ENCODE measurements around the gene EPB41L3. TPM values are rescaled to one million over a fixed set of nuclear protein-coding genes. Genes with fewer than 3 reads are reported as not detected.
"Not testable (repeated sequence)": the region's sequence is repeated elsewhere in the genome, so short reads cannot be mapped to it uniquely, and the experiment has no call there.

EPB41L3 gene
- total RNA-seq, 2 experiments from 2014 or later: 7.2 to 8.7 TPM

- intact Hi-C loops (cut with micrococcal nuclease): no loop called here
- Mint-ChIP-seq H3K36me3 (ENCODE audit: low read depth) (no peaks in the 10 kb centered on the region), H3K4me1 (ENCODE audit: low read depth) (no peaks in the 10 kb centered on the region), H3K9me3 (no peaks in the 10 kb centered on the region), H3K27ac (no peak overlapping the region), H3K27me3 (ENCODE audit: low read depth) (peaks cover 18% of the 10 kb centered on the region), H3K4me3 (no peak overlapping the region)
- DNase-seq: no peak
- CTCF ChIA-PET: no interaction called here
These were observed 35.0 kb downstream of the EPB41L3 start for GRCh38 chr18:5508821-5509220.

- peaks cover 2% of the 10 kb centered on the region for H3K4me1 Mint-ChIP-seq (ENCODE audit: low read depth)
- CTCF ChIA-PET: interaction anchor here (1.1 kb wide), 1 partner anchor 51 kb away, joined by 3 read pairs; no protein-coding TSS in a partner anchor
- no peaks in the 10 kb centered on the region for H3K36me3 Mint-ChIP-seq (ENCODE audit: low read depth)
These were observed 36.0 kb downstream of the EPB41L3 start for GRCh38 chr18:5507756-5508155.

GRCh38 chr18:5506174-5506573 is 37.6 kb downstream of the EPB41L3 start:
- no peaks in the 10 kb centered on the region for H3K36me3 Mint-ChIP-seq (ENCODE audit: low read depth)
- H3K27ac Mint-ChIP-seq: no peak overlapping the region
- no peak overlapping the region for H3K4me3 Mint-ChIP-seq
- CTCF ChIA-PET: no interaction called here
- intact Hi-C loops (cut with micrococcal nuclease): no loop called here
- peaks cover 2% of the 10 kb centered on the region for H3K4me1 Mint-ChIP-seq (ENCODE audit: low read depth)
- no peak for DNase-seq
- no peaks in the 10 kb centered on the region for H3K9me3 Mint-ChIP-seq
- peaks cover 21% of the 10 kb centered on the region for H3K27me3 Mint-ChIP-seq (ENCODE audit: low read depth)

More at GRCh38 chr18:5507756-5508155, 36.0 kb downstream of the EPB41L3 start:
- no peak overlapping the region for H3K27ac Mint-ChIP-seq
- H3K9me3 Mint-ChIP-seq: no peaks in the 10 kb centered on the region
- no peak for DNase-seq
- intact Hi-C loops (cut with micrococcal nuclease): no loop called here
- no peak overlapping the region for H3K4me3 Mint-ChIP-seq
- H3K27me3 Mint-ChIP-seq (ENCODE audit: low read depth): peaks cover 18% of the 10 kb centered on the region

GRCh38 chr18:5503740-5504139 is 40.1 kb downstream of the EPB41L3 start:
- CTCF ChIA-PET: no interaction called here
- H3K36me3 Mint-ChIP-seq (ENCODE audit: low read depth): no peaks in the 10 kb centered on the region
- DNase-seq: no peak
- H3K27me3 Mint-ChIP-seq (ENCODE audit: low read depth): peaks cover 21% of the 10 kb centered on the region
- no peaks in the 10 kb centered on the region for H3K9me3 Mint-ChIP-seq
- no peak overlapping the region for H3K4me3 Mint-ChIP-seq
- peaks cover 2% of the 10 kb centered on the region for H3K4me1 Mint-ChIP-seq (ENCODE audit: low read depth)
- intact Hi-C loops (cut with micrococcal nuclease): no loop called here
- H3K27ac Mint-ChIP-seq: no peak overlapping the region

GRCh38 chr18:5500158-5500939 is 43.4 kb downstream of the EPB41L3 start:
- CTCF ChIA-PET: interaction anchor here (0.6 to 0.7 kb wide), 2 partner anchors 16 to 82 kb away, joined by 3 to 4 read pairs; no protein-coding TSS in a partner anchor

GRCh38 chr18:5498452-5498851 is 45.3 kb downstream of the EPB41L3 start:
- DNase-seq: no peak
- no peaks in the 10 kb centered on the region for H3K9me3 Mint-ChIP-seq
- H3K27ac Mint-ChIP-seq: no peak overlapping the region
- H3K27me3 Mint-ChIP-seq (ENCODE audit: low read depth): peaks cover 7% of the 10 kb centered on the region
- intact Hi-C loops (cut with micrococcal nuclease): no loop called here
- no peak overlapping the region for H3K4me3 Mint-ChIP-seq
- CTCF ChIA-PET: no interaction called here
- H3K36me3 Mint-ChIP-seq (ENCODE audit: low read depth): no peaks in the 10 kb centered on the region
- H3K4me1 Mint-ChIP-seq (ENCODE audit: low read depth): no peaks in the 10 kb centered on the region

More at GRCh38 chr18:5500158-5500939, 43.4 kb downstream of the EPB41L3 start:
- intact Hi-C loops (cut with micrococcal nuclease): no loop called here
- no peak for DNase-seq
- H3K36me3 Mint-ChIP-seq (ENCODE audit: low read depth): no peaks in the 10 kb centered on the region
- peaks cover 13% of the 10 kb centered on the region for H3K27me3 Mint-ChIP-seq (ENCODE audit: low read depth)
- H3K9me3 Mint-ChIP-seq: no peaks in the 10 kb centered on the region
- peaks cover 2% of the 10 kb centered on the region for H3K4me1 Mint-ChIP-seq (ENCODE audit: low read depth)
- H3K27ac Mint-ChIP-seq: no peak overlapping the region
- H3K4me3 Mint-ChIP-seq: no peak overlapping the region

GRCh38 chr18:5496305-5496704 is 47.5 kb downstream of the EPB41L3 start:
- intact Hi-C loops (cut with micrococcal nuclease): no loop called here
- no peak for DNase-seq
- CTCF ChIA-PET: interaction anchor here (0.6 to 1.1 kb wide), 2 partner anchors 16 to 221 kb away, joined by 3 read pairs; no protein-coding TSS in a partner anchor
- no peak overlapping the region for H3K4me3 Mint-ChIP-seq
- peaks cover 5% of the 10 kb centered on the region for H3K27me3 Mint-ChIP-seq (ENCODE audit: low read depth)
- H3K4me1 Mint-ChIP-seq (ENCODE audit: low read depth): no peaks in the 10 kb centered on the region
- H3K36me3 Mint-ChIP-seq (ENCODE audit: low read depth): no peaks in the 10 kb centered on the region
- H3K9me3 Mint-ChIP-seq: no peaks in the 10 kb centered on the region
- no peak overlapping the region for H3K27ac Mint-ChIP-seq

GRCh38 chr18:5490753-5491480 is 52.9 kb downstream of the EPB41L3 start:
- intact Hi-C loops (cut with micrococcal nuclease): no loop called here
- DNase-seq: no peak
- peaks cover 8% of the 10 kb centered on the region for H3K9me3 Mint-ChIP-seq
- peaks cover 7% of the 10 kb centered on the region for H3K36me3 Mint-ChIP-seq (ENCODE audit: low read depth)
- H3K4me3 Mint-ChIP-seq: no peak overlapping the region
- H3K27me3 Mint-ChIP-seq (ENCODE audit: low read depth): peaks cover 7% of the 10 kb centered on the region
- CTCF ChIA-PET: interaction anchor here (1.3 kb wide), 1 partner anchor 8 kb away, joined by 3 read pairs; no protein-coding TSS in a partner anchor
- H3K4me1 Mint-ChIP-seq (ENCODE audit: low read depth): no peaks in the 10 kb centered on the region
- H3K27ac Mint-ChIP-seq: no peak overlapping the region

- no peak overlapping the region for H3K4me3 Mint-ChIP-seq
- peaks cover 12% of the 10 kb centered on the region for H3K9me3 Mint-ChIP-seq
- peaks cover 7% of the 10 kb centered on the region for H3K36me3 Mint-ChIP-seq (ENCODE audit: low read depth)
- no peak for DNase-seq
- CTCF ChIA-PET: no interaction called here
- intact Hi-C loops (cut with micrococcal nuclease): no loop called here
- H3K27ac Mint-ChIP-seq: no peak overlapping the region
- H3K4me1 Mint-ChIP-seq (ENCODE audit: low read depth): no peaks in the 10 kb centered on the region
- peaks cover 7% of the 10 kb centered on the region for H3K27me3 Mint-ChIP-seq (ENCODE audit: low read depth)
These were observed 55.0 kb downstream of the EPB41L3 start for GRCh38 chr18:5488844-5489243.

- H3K27me3 Mint-ChIP-seq (ENCODE audit: low read depth); CTCF ChIA-PET; H3K27ac Mint-ChIP-seq; H3K36me3 Mint-ChIP-seq (ENCODE audit: low read depth); H3K4me1 Mint-ChIP-seq (ENCODE audit: low read depth); H3K4me3 Mint-ChIP-seq; intact Hi-C loops (cut with micrococcal nuclease); DNase-seq: not testable (repeated sequence)
- H3K9me3 Mint-ChIP-seq: peaks cover 12% of the 10 kb centered on the region
These were observed 55.8 kb downstream of the EPB41L3 start for GRCh38 chr18:5488044-5488443.

GRCh38 chr18:5484526-5484925 is 59.3 kb downstream of the EPB41L3 start:
- no peaks in the 10 kb centered on the region for H3K4me1 Mint-ChIP-seq (ENCODE audit: low read depth)
- H3K4me3 Mint-ChIP-seq: no peak overlapping the region
- H3K27me3 Mint-ChIP-seq (ENCODE audit: low read depth): peaks cover 8% of the 10 kb centered on the region
- H3K27ac Mint-ChIP-seq: no peak overlapping the region
- intact Hi-C loops (cut with micrococcal nuclease): no loop called here
- no peak for DNase-seq
- peaks cover 11% of the 10 kb centered on the region for H3K36me3 Mint-ChIP-seq (ENCODE audit: low read depth)
- H3K9me3 Mint-ChIP-seq: peaks cover 20% of the 10 kb centered on the region
- CTCF ChIA-PET: interaction anchor here (0.7 kb wide), 1 partner anchor 16 kb away, joined by 4 read pairs; no protein-coding TSS in a partner anchor

- CTCF ChIA-PET: no interaction called here
- Mint-ChIP-seq H3K27me3 (ENCODE audit: low read depth) (peaks cover 12% of the 10 kb centered on the region), H3K4me1 (ENCODE audit: low read depth) (no peaks in the 10 kb centered on the region), H3K9me3 (peaks cover 19% of the 10 kb centered on the region), H3K4me3 (no peak overlapping the region), H3K36me3 (ENCODE audit: low read depth) (peaks cover 4% of the 10 kb centered on the region), H3K27ac (no peak overlapping the region)
- intact Hi-C loops (cut with micrococcal nuclease): no loop called here
- no peak for DNase-seq
These were observed 62.2 kb downstream of the EPB41L3 start for GRCh38 chr18:5481621-5482020.
